HG03097 (cell line): Measurements from ENCODE around the gene H19.

Source experiments
- ATAC-seq: cut with Tn5 transposase; IDR thresholded peaks from one replicate; pipeline ENCODE4 v1.9.1; 2021; ENCODE audit not compliant: unreplicated experiment, low FRiP score

The H19 gene

GRCh38 chr11:1949302-1949701 lies 48.3 kb downstream of the H19 start:
- ATAC-seq = no peak

DNA sequence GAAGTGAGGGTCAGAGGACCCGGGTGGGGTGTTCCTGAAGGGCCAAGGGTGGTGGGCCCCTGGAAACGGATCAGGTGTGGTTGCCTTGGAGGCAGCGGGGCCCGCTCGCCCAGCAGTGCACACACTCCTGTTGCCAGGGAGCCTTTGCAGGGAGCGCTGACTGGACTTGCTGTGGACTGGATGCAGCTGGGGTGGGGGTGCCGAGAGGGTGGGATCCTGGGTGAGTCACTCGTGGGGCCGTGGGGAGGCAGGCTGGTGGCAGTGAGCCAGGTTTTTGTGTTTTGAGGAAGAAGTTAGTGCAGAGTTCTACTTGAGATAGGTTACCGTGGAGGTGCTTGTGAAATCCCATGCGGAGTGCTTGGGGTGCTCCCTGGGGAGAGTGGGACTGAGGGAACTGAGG lies 49.3 kb downstream of the H19 start:
- no peak for ATAC-seq

DNA sequence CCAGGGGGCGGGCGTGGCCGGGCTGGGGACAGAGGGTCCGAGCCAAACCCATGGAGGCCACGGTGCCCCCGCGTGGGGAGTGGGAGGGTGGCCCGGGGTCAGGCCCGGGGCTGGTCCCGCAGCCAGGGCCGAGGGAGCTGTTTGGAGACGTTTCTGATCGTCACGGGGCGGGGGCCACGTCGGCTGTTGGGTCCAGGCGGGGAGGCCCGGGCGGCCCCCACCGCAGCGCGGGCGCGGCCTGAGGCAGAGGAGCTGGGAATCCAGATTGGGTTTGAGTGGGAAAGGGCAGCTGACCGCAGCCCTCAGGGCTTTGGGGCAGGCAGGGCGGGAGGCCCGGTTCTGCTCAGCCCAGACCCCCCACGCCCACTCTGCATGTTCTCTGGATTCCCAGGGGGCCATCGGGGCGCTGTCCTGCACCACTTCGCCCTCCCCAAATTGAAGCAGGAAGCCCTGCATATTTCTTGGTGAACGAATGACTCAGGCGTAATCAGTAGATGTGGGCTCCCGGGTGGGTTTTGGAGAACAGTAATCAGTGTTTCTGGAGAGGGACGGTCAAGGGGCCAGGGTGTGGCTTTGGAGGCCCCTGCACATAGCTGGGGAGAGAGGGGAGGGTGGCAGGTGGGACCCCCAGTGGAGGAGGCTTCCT lies 49.9 kb downstream of the H19 start:
- ATAC-seq = no peak

DNA sequence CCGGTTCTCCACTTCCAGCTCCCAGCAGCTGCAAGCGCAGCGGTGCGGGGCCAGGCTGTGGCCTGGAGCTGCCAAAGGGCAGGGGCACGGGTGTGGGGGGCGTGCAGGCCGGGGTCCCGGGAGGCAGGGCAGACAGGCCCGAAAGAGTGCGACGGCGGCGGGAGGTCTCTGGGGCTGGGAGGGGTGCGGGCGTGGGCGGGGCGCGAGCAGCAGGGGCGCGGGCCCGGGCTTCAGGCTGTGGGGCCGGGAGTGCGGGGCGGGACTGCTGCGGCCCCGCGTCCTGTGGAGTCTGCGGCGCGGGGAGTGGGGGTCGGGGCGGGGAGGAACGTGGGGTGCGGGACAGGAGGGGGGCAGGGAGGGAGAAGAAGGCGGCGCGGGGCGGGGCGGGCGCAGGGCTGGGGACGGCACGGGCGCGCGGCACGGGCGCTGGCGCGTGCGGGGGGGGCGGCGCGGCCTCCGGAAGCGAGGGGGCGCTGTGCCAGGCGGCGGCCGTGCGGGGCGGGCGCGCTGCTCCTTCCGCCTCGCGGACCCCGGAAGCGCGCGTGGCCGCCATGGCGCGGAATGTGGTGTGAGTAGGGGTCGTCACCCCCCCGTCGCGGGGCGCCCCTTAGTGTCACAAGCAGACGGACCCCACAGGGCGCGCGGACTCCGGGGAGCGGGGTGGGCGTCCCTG lies 50.7 kb downstream of the H19 start, which contains the start of gene MRPL23:
Gene MRPL23 (plus strand): TSS at position 521 of the 673 bp plus-strand sequence. CDS start 31 bp downstream, at position 552.
- no peak for ATAC-seq
